ENCODE data around the gene CD1E.

CD1E gene

DNA sequence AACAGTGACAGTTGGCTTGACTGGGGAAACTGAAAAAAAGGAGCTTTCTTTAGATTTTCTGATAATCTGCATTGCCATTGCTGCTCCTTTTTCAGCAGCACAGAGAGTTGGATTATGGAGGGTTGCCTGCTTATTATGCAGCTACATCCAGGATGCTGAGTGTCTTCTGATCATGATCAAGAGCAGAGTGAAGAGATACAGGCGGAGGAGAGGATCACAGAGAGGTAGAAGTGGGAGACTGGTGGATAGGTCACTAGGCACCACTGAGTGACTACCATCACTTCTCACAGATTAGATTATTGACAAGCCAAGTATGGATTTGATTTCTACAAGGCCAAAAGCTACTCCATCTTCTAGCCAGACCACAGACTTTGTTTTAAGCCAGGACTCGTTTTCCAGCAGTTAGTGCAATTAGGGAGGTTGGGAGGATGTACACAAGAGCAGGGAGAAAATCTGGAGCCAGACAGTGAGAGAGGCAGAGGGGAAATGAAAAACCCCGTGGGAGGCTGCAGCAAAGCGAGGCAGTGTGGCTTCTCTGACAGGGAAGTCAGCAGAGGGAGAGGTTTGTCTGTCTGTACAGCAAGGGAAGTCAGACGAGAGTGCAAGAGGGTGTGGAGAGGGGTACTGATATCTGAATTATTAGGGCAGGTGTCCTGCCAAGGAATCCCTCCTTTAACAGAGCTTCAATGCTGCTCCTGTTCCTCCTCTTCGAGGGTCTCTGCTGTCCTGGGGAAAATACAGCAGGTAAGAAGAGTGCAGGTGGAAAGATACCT lies at the start of gene CD1E:
CD1E (plus strand) TSS at position 592 of the 773 bp plus-strand sequence; CDS start at position 687, 95 bp downstream.
- H3K4me3 Mint-ChIP-seq, result no peak within 1 kb of the TSS
- H3K27ac Mint-ChIP-seq, result no peak within 1 kb of the TSS
- no peaks in the 10 kb centered on the region for H3K9me3 Mint-ChIP-seq (ENCODE audit: low read depth)
- H3K36me3 Mint-ChIP-seq, result no peaks in the 10 kb centered on the region
- H3K4me1 Mint-ChIP-seq (ENCODE audit: low read depth), result no peaks in the 10 kb centered on the region
- H3K27me3 Mint-ChIP-seq, result peaks cover 12% of the 10 kb centered on the region

DNA sequence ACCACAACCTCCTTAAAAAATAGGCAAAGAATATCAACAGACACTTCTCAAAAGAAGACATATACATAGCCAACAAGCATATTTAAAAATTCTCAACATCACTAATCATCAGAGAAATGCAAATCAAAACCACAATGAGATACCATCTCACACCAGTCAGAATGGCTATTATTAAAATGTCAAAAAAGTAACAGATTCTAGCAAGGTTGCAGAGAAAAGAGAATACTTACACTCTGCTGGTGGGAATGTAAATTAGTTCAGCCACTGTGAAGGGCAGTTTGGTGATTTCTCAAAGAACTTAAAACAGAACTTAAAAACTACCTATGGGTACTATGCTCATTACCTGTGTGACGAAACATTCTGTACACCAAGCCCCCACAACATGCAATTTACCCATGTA lies 43.1 kb upstream of the CD1E start:
- no peaks in the 10 kb centered on the region for H3K36me3 Mint-ChIP-seq
- H3K27ac Mint-ChIP-seq, result no peak overlapping the region
- peaks cover 6% of the 10 kb centered on the region for H3K9me3 Mint-ChIP-seq (ENCODE audit: low read depth)
- no peaks in the 10 kb centered on the region for H3K27me3 Mint-ChIP-seq
- H3K4me1 Mint-ChIP-seq (ENCODE audit: low read depth), result no peaks in the 10 kb centered on the region
- H3K4me3 Mint-ChIP-seq, result no peak overlapping the region

- no peaks in the 10 kb centered on the region for H3K27me3 Mint-ChIP-seq
- H3K4me3 Mint-ChIP-seq, result no peak overlapping the region
- peaks cover 6% of the 10 kb centered on the region for H3K9me3 Mint-ChIP-seq (ENCODE audit: low read depth)
- H3K4me1 Mint-ChIP-seq (ENCODE audit: low read depth), result no peaks in the 10 kb centered on the region
- H3K27ac Mint-ChIP-seq, result no peak overlapping the region
- H3K36me3 Mint-ChIP-seq, result no peaks in the 10 kb centered on the region
Observed at GRCh38 chr1:158311066-158311465, 42.6 kb upstream of the CD1E start.

DNA sequence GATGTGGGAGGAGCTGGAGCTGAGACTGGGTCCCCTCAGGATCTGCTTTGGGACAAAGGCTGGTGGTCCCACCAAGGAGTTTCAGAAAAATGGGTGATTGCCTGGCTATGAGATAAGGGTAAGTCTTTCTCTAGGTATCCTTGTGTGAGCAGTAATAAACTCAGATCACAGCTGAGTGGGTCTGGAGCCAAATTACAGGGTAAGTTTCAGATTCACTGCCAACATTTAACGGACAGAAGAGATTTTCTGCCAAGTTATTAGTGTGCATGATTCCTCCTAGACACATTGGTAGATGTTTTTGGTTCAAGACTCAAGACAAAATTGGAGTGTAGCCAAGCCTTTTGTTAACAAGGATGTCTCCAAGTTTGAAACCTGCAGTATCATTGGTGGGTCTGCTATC lies 29.8 kb upstream of the CD1E start:
- no peaks in the 10 kb centered on the region for H3K9me3 Mint-ChIP-seq (ENCODE audit: low read depth)
- no peaks in the 10 kb centered on the region for H3K36me3 Mint-ChIP-seq

GRCh38 chr1:158324395-158324794 lies 29.3 kb upstream of the CD1E start:
- Mint-ChIP-seq H3K9me3 (ENCODE audit: low read depth) (no peaks in the 10 kb centered on the region), H3K4me1 (ENCODE audit: low read depth) (no peaks in the 10 kb centered on the region), H3K27me3 (peaks cover 4% of the 10 kb centered on the region), H3K4me3 (no peak overlapping the region), H3K36me3 (no peaks in the 10 kb centered on the region), H3K27ac (no peak overlapping the region)

More for the DNA sequence above, 29.8 kb upstream of the CD1E start:
- Mint-ChIP-seq H3K27me3 (peaks cover 1% of the 10 kb centered on the region), H3K4me1 (ENCODE audit: low read depth) (no peaks in the 10 kb centered on the region), H3K27ac (no peak overlapping the region), H3K4me3 (no peak overlapping the region)

DNA sequence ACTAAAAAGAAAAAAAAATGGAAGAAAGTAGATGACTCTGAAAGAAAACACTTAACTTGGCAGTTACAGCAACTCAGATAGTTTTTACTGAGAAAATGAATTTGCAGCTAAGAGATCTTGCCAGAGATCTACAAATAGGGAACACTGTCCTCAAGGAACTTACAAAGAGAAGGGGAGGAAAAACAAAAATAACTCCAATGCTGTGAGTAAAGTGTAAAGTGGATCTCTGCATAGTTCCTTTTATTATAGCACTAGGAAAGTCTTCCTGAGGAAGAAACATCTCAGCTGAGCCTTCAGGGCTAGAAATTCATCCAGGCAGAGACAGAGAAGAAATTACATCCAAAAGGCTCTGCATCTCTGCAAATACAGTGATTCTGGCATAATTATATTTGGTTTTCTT lies 26.2 kb upstream of the CD1E start:
- Mint-ChIP-seq H3K27ac (no peak overlapping the region), H3K4me3 (no peak overlapping the region), H3K27me3 (peaks cover 4% of the 10 kb centered on the region), H3K36me3 (no peaks in the 10 kb centered on the region), H3K9me3 (ENCODE audit: low read depth) (no peaks in the 10 kb centered on the region), H3K4me1 (ENCODE audit: low read depth) (no peaks in the 10 kb centered on the region)

GRCh38 chr1:158328426-158328825 lies 25.3 kb upstream of the CD1E start:
- Mint-ChIP-seq H3K4me1 (ENCODE audit: low read depth) (peaks cover 2% of the 10 kb centered on the region), H3K9me3 (ENCODE audit: low read depth) (no peaks in the 10 kb centered on the region), H3K27me3 (peaks cover 9% of the 10 kb centered on the region), H3K4me3 (no peak overlapping the region), H3K27ac (no peak overlapping the region), H3K36me3 (no peaks in the 10 kb centered on the region)

- Mint-ChIP-seq H3K36me3 (no peaks in the 10 kb centered on the region), H3K27me3 (peaks cover 11% of the 10 kb centered on the region), H3K4me1 (ENCODE audit: low read depth) (peaks cover 4% of the 10 kb centered on the region), H3K4me3 (no peak overlapping the region), H3K9me3 (ENCODE audit: low read depth) (no peaks in the 10 kb centered on the region), H3K27ac (no peak overlapping the region)
Observed at GRCh38 chr1:158329300-158329699, 24.4 kb upstream of the CD1E start.

DNA sequence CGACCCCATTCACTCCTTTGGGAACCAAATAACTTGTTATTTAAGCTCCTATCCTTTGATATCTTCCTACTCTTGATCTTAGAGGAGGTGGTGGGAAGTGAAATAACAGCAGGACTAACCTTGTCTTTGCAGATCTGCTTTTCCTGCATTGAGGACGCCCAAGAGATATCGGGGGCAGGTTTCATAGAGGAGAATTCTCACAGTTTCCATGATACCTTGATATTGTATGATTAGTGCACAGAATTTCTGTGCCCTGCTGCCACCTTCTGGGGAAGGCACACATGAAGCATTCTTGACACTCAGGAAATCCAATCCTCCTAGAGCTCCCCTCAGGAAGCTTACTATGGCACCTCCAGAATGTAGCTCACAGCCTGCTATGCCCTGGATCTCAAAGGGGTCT lies 24.0 kb upstream of the CD1E start:
- Mint-ChIP-seq H3K4me1 (ENCODE audit: low read depth) (peaks cover 8% of the 10 kb centered on the region), H3K27ac (no peak overlapping the region), H3K9me3 (ENCODE audit: low read depth) (no peaks in the 10 kb centered on the region), H3K4me3 (no peak overlapping the region), H3K36me3 (no peaks in the 10 kb centered on the region), H3K27me3 (peaks cover 11% of the 10 kb centered on the region)

- Mint-ChIP-seq H3K27ac (no peak overlapping the region), H3K27me3 (peaks cover 11% of the 10 kb centered on the region), H3K36me3 (no peaks in the 10 kb centered on the region), H3K4me3 (no peak overlapping the region), H3K4me1 (ENCODE audit: low read depth) (peaks cover 8% of the 10 kb centered on the region), H3K9me3 (ENCODE audit: low read depth) (no peaks in the 10 kb centered on the region)
Observed at GRCh38 chr1:158330391-158331105, 23.1 kb upstream of the CD1E start.

DNA sequence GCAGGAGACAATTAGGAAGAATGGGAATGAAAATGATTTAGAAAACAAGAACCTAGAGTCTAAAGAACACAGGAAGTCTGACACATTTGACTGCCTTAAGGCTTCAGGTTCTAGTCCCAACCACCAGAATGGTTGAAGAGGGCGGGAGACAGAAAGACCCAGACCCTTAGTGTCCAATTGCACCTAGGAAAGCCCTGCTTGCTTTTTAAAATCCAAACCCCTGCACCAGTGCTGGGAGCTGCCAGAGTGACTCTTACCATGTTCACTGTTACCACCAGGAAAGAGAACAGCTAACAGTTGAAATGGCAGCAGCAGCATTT lies 22.6 kb upstream of the CD1E start:
- Mint-ChIP-seq H3K36me3 (no peaks in the 10 kb centered on the region), H3K27ac (no peak overlapping the region), H3K4me3 (no peak overlapping the region), H3K4me1 (ENCODE audit: low read depth) (peaks cover 9% of the 10 kb centered on the region), H3K27me3 (peaks cover 11% of the 10 kb centered on the region), H3K9me3 (ENCODE audit: low read depth) (no peaks in the 10 kb centered on the region)

GRCh38 chr1:158331481-158332150 lies 22.1 kb upstream of the CD1E start, which contains the start of gene CD1B:
Gene CD1B (minus strand): TSS chr1:158331531. CDS start chr1:158331423, 108 bp downstream.
- H3K27me3 Mint-ChIP-seq, result peaks cover 11% of the 10 kb centered on the region
- no peaks in the 10 kb centered on the region for H3K36me3 Mint-ChIP-seq
- H3K4me1 Mint-ChIP-seq (ENCODE audit: low read depth), result peaks cover 10% of the 10 kb centered on the region
- H3K4me3 Mint-ChIP-seq, result no peak within 1 kb of the TSS
- H3K9me3 Mint-ChIP-seq (ENCODE audit: low read depth), result no peaks in the 10 kb centered on the region
- no peak within 1 kb of the TSS for H3K27ac Mint-ChIP-seq

DNA sequence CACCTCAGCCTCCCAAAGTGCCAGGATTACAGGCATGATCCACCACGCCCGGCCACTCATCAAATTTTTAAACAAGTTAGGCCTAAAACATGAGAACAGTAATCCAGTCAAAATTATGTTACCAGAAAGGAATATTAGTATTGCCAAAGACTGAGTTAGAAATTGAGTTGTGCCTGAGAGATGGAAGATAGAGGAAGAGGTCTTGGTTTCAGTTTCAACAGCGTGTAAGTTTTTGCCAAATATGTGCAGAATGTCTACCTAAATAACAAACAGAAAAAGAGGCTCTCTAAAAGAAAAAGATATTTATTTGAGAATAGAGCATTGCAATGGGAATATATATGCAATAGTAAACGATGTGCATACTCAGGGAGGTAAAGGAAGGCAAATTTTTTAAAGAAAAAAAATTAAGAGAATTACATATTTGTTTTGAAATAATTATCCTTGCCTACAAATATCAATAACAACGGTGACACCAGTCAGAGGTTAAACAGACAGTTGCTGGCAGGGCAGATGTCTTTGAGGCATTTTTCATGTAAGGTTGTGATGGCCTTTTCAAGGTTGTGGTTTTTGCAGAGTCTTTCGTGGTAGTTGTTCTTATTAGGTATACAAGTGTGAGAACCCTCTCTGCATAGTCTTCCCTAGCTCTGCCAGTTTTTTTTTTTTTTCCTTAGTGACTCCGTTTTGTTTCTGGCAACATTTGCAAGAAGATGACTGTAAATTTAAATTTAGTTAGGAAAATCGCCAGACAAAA lies 20.1 kb upstream of the CD1E start:
- Mint-ChIP-seq H3K27ac (no peak overlapping the region), H3K9me3 (ENCODE audit: low read depth) (no peaks in the 10 kb centered on the region), H3K27me3 (peaks cover 13% of the 10 kb centered on the region), H3K4me1 (ENCODE audit: low read depth) (peaks cover 10% of the 10 kb centered on the region), H3K4me3 (no peak overlapping the region), H3K36me3 (no peaks in the 10 kb centered on the region)

DNA sequence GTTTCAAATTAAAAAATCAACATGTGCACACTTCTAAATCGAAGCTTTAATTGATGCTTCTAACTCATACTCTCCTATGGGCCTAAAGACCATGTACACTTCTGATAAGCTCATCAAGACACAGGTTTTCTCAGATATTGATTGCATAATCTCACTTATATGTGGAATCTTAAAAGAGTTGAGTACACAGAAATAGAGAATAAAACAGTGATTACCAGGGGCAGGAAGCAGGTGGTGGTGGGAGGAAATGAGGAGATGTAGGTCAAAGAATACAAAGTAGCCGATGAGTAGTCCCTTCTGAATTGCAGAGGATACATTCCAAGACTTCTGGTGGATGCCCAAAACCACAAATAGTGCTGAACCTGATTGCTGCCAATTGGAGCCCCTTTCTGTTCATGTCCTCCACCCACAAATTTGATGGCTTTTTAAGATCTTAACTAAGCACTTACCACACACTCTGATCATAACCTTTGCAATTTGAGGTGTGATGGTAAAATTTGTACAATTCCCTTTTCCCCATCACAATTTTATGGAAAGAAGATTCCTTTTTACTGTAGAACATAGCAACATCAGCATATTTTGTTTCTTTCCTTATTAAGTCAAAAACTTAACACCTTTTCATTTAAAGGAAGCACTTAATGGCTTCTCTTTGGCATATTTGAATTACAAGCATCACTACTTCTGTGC lies 19.0 kb upstream of the CD1E start:
- no peaks in the 10 kb centered on the region for H3K9me3 Mint-ChIP-seq (ENCODE audit: low read depth)
- peaks cover 10% of the 10 kb centered on the region for H3K27me3 Mint-ChIP-seq
- no peaks in the 10 kb centered on the region for H3K36me3 Mint-ChIP-seq
- H3K27ac Mint-ChIP-seq, result no peak overlapping the region
- no peak overlapping the region for H3K4me3 Mint-ChIP-seq
- peaks cover 10% of the 10 kb centered on the region for H3K4me1 Mint-ChIP-seq (ENCODE audit: low read depth)
